Kidney (tissue), 14 donors: ENCODE data around the gene NFKB1. TPM values are rescaled to one million over a fixed set of nuclear protein-coding genes. Genes with fewer than 3 reads are reported as not detected.

Experiments used
- DNase-seq, 5 donors: peaks; one replicate each; pipeline ENCODE4 v3.0.0-alpha.2; 2013 to 2020
- FAIRE-seq: peaks from 2 replicates; lab custom pipeline; 2012; peaks lifted over from hg19 to GRCh38; lab: Jason Lieb, UNC
- H3K27ac ChIP-seq, 2 donors: one replicate each; pipeline ENCODE4 v1.7.0; 2013; ENCODE audit warnings: low read depth in 2 of 2, low read length in 2 of 2, inconsistent platforms in 1 of 2
- H3K27me3 ChIP-seq: one replicate; pipeline ENCODE4 v1.7.1; 2013; ENCODE audit warnings: low read length, inconsistent platforms; ENCODE audit not compliant: control insufficient read depth, insufficient read depth
- H3K36me3 ChIP-seq, 3 donors: one replicate each; pipeline versions ENCODE4 v1.7.0 to v1.7.1; 2013; ENCODE audit warnings: low read length in 3 of 3, control low read depth in 1 of 3, inconsistent platforms in 1 of 3; ENCODE audit not compliant: insufficient read depth in 3 of 3, control insufficient read depth in 2 of 3
- H3K4me1 ChIP-seq, 3 donors: one replicate each; pipeline versions ENCODE4 v1.7.0 to v1.7.1; 2013; ENCODE audit warnings: low read length in 3 of 3, inconsistent platforms in 1 of 3, low read depth in 1 of 3; ENCODE audit not compliant: control insufficient read depth in 2 of 3, insufficient read depth in 2 of 3
- H3K4me3 ChIP-seq, 3 donors: one replicate each; pipeline versions ENCODE4 v1.7.0 to v1.8.1; 2013; ENCODE audit warnings: low read length in 3 of 3, control low read depth in 1 of 3, inconsistent platforms in 1 of 3
- H3K9ac ChIP-seq, 3 donors: one replicate each; pipeline versions ENCODE4 v1.7.0 to v1.7.1; 2013; ENCODE audit warnings: low read length in 3 of 3, control low read depth in 1 of 3, inconsistent platforms in 1 of 3
- H3K9me3 ChIP-seq, 3 donors: one replicate each; pipeline versions ENCODE4 v1.7.0 to v1.7.1; 2013; ENCODE audit warnings: low read length in 3 of 3, control low read depth in 1 of 3, inconsistent platforms in 1 of 3; ENCODE audit not compliant: control insufficient read depth in 2 of 3, insufficient read depth in 1 of 3
- CTCF ChIP-seq: IDR thresholded peaks from 3 replicates; pipeline ENCODE4 v1.5.1; 2012; ENCODE audit warnings: mild to moderate bottlenecking, moderate library complexity, borderline replicate concordance; ENCODE audit not compliant: insufficient read depth; ENCODE audit errors: extremely low read depth
- intact Hi-C: fragments of 100-400 bp; cut with DNase I; formaldehyde crosslinking; loops from one replicate; pipeline ENCODE4 v1.11.1; 2022
- polyA plus RNA-seq: library from polyadenylated mRNA; stranded (reverse); fragments of 350-450 nt; fragmentation: Illumina TruSeq; extraction: RNeasy Lipid Tissue Mini Kit (QIAGEN cat#74804); gene quantifications from one replicate; pipeline ENCODE4 v1.2.3, GENCODE V29; 2014; ENCODE audit warnings: low read depth, low replicate concordance; ENCODE audit not compliant: insufficient read depth
- total RNA-seq: library from RNA; stranded (reverse); fragmentation: NEBNext Ultra II Directional; extraction: Animal tissue kit (Norgen Biotek cat#: 25700); gene quantifications from one replicate; pipeline ENCODE4 v1.2.1, GENCODE V29; 2021
- donor health status: control.
- donor health status: control.
- donor health status: control.
- donor health status: control.
- donor health status: control.
- donor health status: DM: yes; HTN: yes; CAD: no.
- donor health status: Normal renal cell carcinoma (clear cell type).

The NFKB1 gene
- total and polyA plus RNA-seq, 2 donors from 2014 or later = 10.1 to 56.9 TPM

DNA sequence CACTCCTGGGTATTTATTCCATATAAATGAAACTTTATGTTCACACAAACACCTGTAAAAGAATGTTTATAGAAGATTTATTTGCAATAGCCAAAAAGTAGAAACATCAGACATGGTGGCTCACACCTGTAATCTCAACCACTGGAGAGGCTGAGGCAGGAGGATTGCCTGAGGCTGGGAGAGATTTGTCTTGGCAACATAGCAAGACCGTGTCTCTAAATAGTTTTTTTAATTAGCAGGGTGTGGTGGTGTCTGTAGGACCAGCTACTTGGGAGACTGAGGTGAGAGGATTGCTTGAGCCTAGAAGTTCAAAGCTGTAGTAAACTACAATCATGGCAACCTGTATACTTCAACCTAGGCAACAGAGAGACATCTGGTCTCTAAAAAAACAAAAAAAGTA, 27.7 kb upstream of the NFKB1 start:
- no peaks in the 10 kb centered on the region for H3K36me3 ChIP-seq
- no peak overlapping the region for H3K9ac ChIP-seq
- no peak for TF ChIP-seq CTCF
- DNase-seq (no peak), FAIRE-seq (no peak)
- H3K4me3 ChIP-seq = no peak overlapping the region
- no peaks in the 10 kb centered on the region for H3K27me3 ChIP-seq
- H3K9me3 ChIP-seq = peaks cover 0 to 3% (median 0%) of the 10 kb centered on the region in 3 donors
- intact Hi-C loops = no loop called here
- no peaks in the 10 kb centered on the region for H3K4me1 ChIP-seq
- H3K27ac ChIP-seq = no peak overlapping the region

- no peaks in the 10 kb centered on the region for H3K36me3 ChIP-seq
- no peak overlapping the region for H3K27ac ChIP-seq
- no peaks in the 10 kb centered on the region for H3K4me1 ChIP-seq
- intact Hi-C loops = no loop called here
- DNase-seq = no peak
- H3K9ac ChIP-seq = no peak overlapping the region
- H3K9me3 ChIP-seq = peaks cover 0 to 3% (median 0%) of the 10 kb centered on the region in 3 donors
- H3K27me3 ChIP-seq = no peaks in the 10 kb centered on the region
- H3K4me3 ChIP-seq = no peak overlapping the region
- TF ChIP-seq CTCF = no peak
- FAIRE-seq = no peak
These were observed 26.2 kb upstream of the NFKB1 start for GRCh38 chr4:102474736-102475504.

- intact Hi-C loops = no loop called here
- Histone ChIP-seq H3K36me3 (no peaks in the 10 kb centered on the region), H3K4me1 (no peaks in the 10 kb centered on the region), H3K9me3 (peaks cover 0 to 3% (median 0%) of the 10 kb centered on the region in 3 donors), H3K9ac (no peak overlapping the region), H3K27ac (no peak overlapping the region), H3K27me3 (no peaks in the 10 kb centered on the region), H3K4me3 (no peak overlapping the region)
- no peak for DNase-seq
- no peak for FAIRE-seq
- TF ChIP-seq CTCF = no peak
These were observed 23.5 kb upstream of the NFKB1 start for GRCh38 chr4:102477657-102478056.
